Activated effector memory CD4-positive, alpha-beta T cell treated with anti-CD3 and anti-CD28 coated beads, Interleukin-2, amount 50 U/mL, for 16 hours (primary cell): Measurements from ENCODE around the gene TMEM82.

ENCODE experiments used
- DNase-seq: peaks from one replicate; pipeline ENCODE4 v3.0.0-alpha.2; 2020

TMEM82 gene

DNA sequence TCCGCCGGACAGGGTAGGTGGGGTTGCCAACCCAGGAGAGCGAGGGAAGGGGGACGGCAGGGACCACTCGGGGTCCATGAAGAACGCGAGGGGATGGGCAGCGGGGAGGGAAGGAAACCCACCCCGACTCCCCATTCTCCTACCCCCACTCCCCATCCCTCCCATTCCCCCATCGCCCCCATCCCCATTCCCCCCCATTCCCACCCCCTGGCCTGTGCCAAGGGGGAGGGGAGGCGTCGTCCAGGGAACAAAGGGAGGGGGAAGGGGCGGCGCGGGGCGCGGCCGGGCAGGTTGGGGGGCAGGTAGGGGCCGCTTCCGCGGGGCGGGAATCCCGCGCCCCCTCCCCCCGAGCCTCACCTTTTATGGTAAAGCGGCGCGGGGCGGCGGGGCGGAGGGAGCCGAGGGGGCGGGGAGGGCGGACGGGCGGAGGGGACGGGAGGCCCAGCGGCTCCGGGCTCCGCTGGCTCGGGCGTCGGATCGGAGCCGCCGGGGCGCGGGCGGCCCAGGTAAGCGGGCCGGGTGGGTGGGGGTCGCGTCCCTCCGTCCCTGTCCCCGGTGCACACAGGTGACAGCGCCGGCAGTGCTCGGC lies 16.1 kb downstream of the TMEM82 start, which contains the start of gene FBLIM1:
FBLIM1 (plus strand) TSS at position 453 of the 589 bp plus-strand sequence. CDS start 6,189 bp downstream, outside the sequence.
- no peak for DNase-seq

GRCh38 chr1:15758953-15759661 lies 16.8 kb downstream of the TMEM82 start:
- DNase-seq, result no peak

DNA sequence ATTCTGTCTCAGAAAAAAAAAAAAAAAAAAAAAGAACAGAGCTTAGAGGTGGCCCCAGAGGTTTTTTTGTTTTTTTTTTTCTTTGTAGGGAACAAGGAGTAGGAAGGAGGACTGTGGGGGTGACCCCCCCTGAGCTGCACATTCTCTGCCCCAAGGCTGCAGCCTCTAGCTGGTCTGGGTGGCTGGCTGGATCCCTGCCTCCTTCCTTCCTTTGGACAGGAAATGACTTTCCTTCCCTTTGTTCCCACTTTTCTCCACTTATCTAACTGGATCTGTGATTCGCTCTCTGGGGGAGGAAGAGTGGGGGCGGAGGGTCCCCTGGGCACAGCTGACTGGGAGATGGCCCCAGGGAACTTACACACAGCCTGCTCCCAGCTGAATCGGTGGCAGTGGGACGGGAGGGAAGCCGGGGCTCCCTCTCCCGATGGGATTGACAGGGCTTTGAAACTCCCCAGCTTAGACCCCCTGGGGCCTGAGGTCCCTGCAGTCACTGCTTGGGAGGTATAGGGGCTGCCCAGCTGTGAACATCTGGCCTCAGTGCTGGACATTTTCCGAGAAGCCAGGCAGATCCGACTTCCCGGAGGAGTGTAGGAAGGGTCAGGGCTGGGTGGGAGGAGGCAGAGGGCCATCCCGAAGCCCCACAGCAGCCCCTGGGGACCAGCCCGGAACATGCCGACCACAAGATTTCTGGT lies 18.4 kb downstream of the TMEM82 start:
- DNase-seq, result no peak

DNA sequence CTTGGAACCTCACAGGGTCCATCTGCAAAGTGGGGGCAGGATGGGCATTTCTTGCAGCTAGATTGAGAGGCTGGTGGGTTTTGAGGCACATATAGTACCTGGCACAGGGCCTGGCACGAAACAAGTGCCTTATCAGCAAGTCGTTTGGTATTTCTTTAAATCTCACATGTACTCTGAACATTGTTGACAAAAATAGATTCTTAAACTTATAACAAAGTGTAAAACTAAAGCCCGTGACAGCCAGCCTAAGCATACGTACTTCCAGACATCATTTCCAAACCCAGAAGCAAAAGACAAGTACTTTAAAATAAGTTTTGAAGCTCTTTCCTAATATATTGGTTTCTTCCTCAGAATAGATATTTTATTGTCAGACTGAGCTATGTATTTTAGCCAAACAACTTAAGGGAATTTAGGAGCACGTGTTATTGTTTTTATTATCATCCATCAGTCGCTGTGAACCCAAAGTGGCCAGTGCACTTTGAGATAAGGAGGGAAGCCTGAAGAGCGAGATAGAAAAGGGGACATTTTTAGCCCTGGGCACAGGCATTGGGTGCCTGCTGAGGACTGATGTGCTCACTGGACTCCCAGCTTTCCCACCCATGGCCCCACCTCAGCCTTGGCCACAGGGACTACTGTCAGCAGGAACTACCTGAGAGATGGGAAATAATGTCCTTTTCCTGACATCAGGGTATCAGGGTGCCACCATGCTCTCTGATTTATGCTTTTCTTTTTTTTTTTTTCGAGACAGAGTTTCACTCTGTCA lies 19.2 kb downstream of the TMEM82 start:
- no peak for DNase-seq

DNA sequence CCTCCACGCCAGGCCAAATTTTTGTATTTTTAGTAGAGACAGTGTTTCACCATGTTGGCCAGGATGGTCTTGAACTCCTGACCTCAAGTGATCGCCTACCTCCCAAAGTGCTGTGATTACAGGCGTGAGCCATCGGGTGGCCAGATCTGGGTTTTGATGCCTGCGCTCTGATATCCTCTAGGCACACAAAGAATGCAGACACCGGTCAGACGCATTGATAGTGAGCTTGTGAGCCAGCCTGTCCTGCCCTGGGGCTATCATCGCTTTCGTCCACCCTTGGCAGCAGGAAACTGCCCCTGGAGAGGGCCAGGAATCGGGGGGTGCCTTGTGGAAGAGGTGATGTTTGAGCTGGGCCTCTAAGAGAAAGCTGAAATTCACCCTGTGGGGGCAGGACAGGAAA lies 20.2 kb downstream of the TMEM82 start:
- no peak for DNase-seq

DNA sequence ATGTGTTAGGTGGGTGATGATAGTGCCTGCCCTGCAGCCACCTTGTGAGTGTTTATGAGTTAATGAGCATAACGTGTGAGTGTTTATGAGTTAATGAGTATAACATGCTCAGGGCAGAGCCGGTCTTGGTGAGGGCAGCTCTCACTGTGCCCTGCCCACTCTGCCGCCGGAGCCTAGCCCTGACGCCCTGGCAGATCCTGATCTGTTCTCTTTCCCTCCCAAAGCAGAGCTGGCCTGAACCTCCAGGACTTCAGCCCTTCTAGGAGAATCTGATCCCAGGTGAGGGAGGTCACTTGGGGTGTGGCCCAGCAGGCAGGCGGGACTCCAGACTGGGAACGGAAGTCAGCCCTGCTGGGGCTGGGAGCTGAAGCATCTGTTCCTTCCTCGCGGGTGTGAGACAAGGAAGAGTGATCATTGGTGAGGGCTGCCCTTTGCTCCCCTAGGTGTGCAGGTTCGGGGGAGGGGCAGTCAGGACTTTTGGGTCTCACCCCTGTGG lies 22.0 kb downstream of the TMEM82 start:
- no peak for DNase-seq

GRCh38 chr1:15764890-15765289 lies 22.6 kb downstream of the TMEM82 start:
- no peak for DNase-seq

- DNase-seq, result no peak
Measured at GRCh38 chr1:15765495-15766194, 23.3 kb downstream of the TMEM82 start.

- no peak for DNase-seq
Measured at GRCh38 chr1:15767941-15768340, 25.6 kb downstream of the TMEM82 start.

- no peak for DNase-seq
Measured at GRCh38 chr1:15768388-15768787, 26.1 kb downstream of the TMEM82 start.

DNA sequence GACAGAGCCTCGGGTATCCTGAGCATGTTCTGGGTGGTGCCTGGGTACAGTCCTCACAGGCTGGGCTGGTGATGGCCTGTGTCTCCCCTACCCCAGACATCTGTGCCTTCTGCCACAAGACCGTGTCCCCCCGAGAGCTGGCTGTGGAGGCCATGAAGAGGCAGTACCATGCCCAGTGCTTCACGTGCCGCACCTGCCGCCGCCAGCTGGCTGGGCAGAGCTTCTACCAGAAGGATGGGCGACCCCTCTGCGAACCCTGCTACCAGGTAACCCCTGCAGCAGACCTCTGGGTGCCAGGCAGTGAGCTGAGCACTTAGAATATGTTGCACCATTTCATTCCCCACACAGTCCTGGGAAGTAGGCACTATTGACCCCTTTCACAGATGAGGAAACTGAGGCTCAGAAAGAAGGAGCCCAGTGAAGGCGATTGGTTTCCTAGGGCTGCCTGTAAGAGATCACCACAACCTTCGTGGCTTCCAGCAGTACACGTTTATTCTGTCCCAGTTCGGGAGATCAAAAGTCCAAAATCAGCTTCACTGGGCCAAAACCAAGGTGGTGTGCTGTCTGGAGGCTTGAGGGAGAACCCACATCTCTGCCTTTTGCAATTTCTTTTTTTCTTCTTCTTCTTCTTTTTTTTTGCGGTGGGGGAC lies 28.1 kb downstream of the TMEM82 start:
- DNase-seq, result no peak

- DNase-seq, result no peak
Measured at GRCh38 chr1:15771836-15772515, 29.7 kb downstream of the TMEM82 start.

DNA sequence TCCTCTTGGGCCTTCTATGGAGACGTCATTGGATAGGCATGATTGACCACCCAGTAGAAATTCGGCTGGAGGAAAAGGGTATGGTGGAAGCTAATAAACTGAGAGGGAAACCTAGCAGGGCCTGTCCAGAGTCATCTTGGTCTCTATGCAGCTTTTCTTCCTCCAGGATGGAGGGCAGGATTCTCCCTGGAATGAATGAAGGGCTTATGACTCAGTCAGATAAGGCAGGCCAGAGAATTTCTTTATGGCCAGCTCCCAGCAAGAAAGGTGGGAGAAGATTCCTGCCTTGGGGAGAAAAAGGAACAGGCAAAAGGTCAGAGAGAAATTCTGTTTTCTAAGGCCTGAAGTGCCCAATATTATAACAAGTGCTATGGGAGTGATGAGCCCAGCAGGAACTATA lies 33.4 kb downstream of the TMEM82 start:
- no peak for DNase-seq

DNA sequence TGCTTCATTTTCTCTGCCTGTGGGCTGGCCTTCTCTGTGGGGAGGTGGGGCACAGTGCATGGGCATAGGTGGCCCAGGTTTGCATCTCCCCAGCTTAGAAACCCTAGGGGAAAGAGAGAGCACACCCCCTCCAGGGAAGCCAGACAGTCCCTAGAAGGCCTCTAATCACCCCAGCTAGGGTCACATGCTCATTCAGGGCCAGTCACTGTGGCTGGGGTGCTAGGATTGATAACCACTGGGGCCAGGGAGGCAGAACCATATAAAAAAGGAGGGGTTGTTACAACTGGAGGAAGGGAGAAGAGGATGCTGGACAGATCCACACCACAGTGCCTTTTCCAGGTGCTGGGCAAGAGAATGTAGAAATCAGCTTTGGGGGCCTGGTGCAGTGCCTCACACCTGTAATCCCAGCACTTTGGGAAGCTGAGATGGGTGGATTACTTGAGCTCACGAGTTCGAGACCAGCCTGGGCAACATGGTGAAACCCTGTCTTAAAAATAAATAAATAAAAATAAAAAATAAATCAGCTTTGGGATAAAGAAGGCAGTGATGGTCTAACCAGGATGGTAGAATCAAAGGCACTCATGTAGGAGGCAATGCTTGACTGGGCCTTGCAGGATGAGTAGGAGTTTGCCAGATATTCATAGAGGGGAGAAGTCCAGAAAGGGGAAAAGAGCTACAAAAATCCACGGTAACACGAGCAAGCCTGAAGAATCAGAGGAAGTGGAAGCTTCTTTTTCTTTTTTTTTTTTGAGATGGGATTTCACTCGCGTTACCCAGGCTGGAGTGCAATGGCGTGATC lies 35.8 kb downstream of the TMEM82 start:
- no peak for DNase-seq

- DNase-seq, result no peak
Measured at GRCh38 chr1:15785683-15786082, 43.4 kb downstream of the TMEM82 start.

GRCh38 chr1:15786581-15786980 lies 44.3 kb downstream of the TMEM82 start:
- no peak for DNase-seq

DNA sequence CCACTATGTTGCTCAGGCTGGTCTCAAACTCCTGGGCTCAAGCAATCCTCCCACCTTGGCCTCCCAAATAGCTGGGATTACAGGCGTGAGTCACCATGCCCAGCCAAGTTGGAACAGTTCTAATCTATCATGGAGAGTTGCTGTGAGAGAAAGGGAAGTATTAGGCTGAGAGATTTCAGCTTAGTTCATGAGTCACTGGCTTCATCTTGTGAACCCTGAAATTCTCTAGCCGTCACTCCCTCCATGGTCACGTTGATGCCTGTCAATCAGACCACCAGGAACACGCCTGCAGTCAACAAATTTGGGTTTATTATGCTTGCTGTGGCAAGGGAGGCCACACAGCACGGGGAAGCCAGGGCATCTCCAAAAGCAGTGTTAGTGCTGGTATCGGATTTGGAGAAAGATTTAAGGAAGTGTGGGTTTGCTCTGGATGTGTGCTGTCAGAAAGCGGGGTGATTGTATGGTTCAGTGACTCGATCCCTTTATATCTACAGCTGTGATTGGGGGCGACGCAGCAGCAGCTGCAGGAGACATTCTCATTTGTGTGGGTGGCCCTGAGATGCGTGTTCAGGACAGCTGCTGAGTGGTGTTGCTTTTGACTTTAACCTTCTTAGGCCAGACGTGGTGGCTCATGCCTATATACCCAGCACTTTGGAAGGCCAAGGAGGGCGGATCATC lies 46.5 kb downstream of the TMEM82 start:
- DNase-seq, result no peak

- no peak for DNase-seq
Measured at GRCh38 chr1:15796086-15796462, 53.8 kb downstream of the TMEM82 start.
